ENCODE data around the gene RPL13. TPM values are rescaled to one million over a fixed set of nuclear protein-coding genes. Genes with fewer than 3 reads are reported as not detected.

The RPL13 gene
- total RNA-seq, 6 experiments from 2014 or later, result 684 to 2,810 (median 731) TPM

DNA sequence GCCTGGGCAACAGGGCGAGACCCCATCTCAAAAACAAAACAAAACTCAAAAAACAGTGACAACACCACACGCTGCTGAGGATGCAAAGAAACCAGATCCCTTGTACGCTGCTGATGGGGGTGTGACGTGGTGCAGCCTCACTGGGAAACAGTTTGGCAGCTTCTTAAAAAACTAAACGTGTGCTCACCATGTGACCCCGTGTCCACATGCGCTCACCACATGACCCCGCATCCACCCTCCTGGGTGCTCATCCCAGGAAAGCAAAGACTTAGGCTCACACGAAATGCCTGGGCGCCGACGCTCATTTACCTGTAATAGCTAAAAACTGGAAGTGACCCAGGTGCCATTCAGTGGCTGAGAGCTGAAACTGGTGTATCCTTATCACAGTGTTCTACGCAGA lies 19.9 kb upstream of the RPL13 start:
- intact Hi-C loops (cut with DNase I), result no loop called here
- no peaks in the 10 kb centered on the region for H3K9me3 ChIP-seq
- no peak for TF ChIP-seq CTCF (IDR thresholded peaks at IDR 0.05)
- TF ChIP-seq POLR2A (IDR thresholded peaks at IDR 0.05), result no peak
- WGBS (ENCODE audit: insufficient coverage, low coverage, low lambda C conversion rate, missing lambda C conversion rate), result 91% methylated on average over 12 of the region's 13 CpGs
- peaks cover 0 to 14% (median 4%) of the 10 kb centered on the region in 4 donors for H3K4me1 ChIP-seq
- ATAC-seq (no peak), DNase-seq (no peak)
- H3K36me3 ChIP-seq, result peaks cover 0 to 14% (median 5%) of the 10 kb centered on the region in 4 donors
- no peak overlapping the region for H3K4me3 ChIP-seq
- H3K27me3 ChIP-seq, result no peaks in the 10 kb centered on the region
- H3K27ac ChIP-seq, result no peak overlapping the region

DNA sequence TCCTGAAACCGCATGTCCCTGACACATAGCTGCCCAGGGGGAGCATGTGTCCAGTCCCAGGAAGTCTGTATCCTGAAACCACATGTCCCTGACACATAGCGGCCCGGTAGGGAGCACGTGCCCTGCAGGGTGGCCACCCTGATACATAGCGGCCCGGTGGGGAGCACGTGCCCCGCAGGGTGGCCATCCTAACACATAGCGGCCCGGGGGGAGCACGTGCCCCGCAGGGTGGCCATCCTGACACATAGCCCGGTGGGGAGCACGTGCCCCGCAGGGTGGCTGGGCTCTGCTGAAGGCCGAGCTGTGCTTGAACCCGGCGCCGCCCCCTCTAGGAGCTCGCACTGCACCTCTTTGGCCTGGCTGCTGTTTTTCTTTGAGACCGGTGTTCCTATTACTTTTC lies 18.7 kb upstream of the RPL13 start:
- DNase-seq (no peak), ATAC-seq (no peak)
- no peaks in the 10 kb centered on the region for H3K27me3 ChIP-seq
- 100% methylated on average over 3 of the region's 21 CpGs for WGBS (ENCODE audit: insufficient coverage, low coverage, low lambda C conversion rate, missing lambda C conversion rate)
- no peak overlapping the region for H3K4me3 ChIP-seq
- H3K27ac ChIP-seq, result no peak overlapping the region
- H3K9me3 ChIP-seq, result no peaks in the 10 kb centered on the region
- peaks cover 0 to 15% (median 8%) of the 10 kb centered on the region in 4 donors for H3K36me3 ChIP-seq
- H3K4me1 ChIP-seq, result peaks cover 0 to 22% (median 7%) of the 10 kb centered on the region in 4 donors
- TF ChIP-seq POLR2A (IDR thresholded peaks at IDR 0.05) (no peak), CTCF (IDR thresholded peaks at IDR 0.05) (no peak)
- intact Hi-C loops (cut with DNase I), result no loop called here

- Histone ChIP-seq H3K27ac (no peak overlapping the region), H3K9me3 (no peaks in the 10 kb centered on the region), H3K4me1 (peaks cover 0 to 22% (median 7%) of the 10 kb centered on the region in 4 donors), H3K36me3 (peaks cover 0 to 25% (median 6%) of the 10 kb centered on the region in 4 donors), H3K27me3 (no peaks in the 10 kb centered on the region), H3K4me3 (no peak overlapping the region)
- 89% methylated on average over 7 of the region's 11 CpGs for WGBS (ENCODE audit: insufficient coverage, low coverage, low lambda C conversion rate, missing lambda C conversion rate)
- intact Hi-C loops (cut with DNase I), result no loop called here
- TF ChIP-seq CTCF (IDR thresholded peaks at IDR 0.05), result no peak
- TF ChIP-seq POLR2A (IDR thresholded peaks at IDR 0.05), result no peak
- ATAC-seq (no peak), DNase-seq (no peak)
Measured at GRCh38 chr16:89544113-89544512, 16.4 kb upstream of the RPL13 start.

DNA sequence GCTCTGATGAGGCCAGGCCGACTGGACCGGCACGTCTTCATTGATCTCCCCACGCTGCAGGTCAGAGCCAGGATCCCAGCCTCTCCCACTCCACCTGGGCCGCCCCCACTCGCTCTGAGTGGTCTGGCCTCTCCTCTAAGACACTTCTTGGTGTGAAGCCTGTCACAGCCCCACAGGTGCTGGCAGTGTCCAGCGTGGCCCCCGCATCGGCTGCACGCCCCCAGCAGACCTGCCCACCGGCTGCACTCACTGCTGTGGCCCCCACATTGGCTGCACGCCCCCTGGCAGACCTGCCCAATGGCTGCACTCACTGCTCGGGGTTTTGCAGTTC lies 15.8 kb upstream of the RPL13 start:
- peaks cover 0 to 30% (median 6%) of the 10 kb centered on the region in 4 donors for H3K36me3 ChIP-seq
- intact Hi-C loops (cut with DNase I), result no loop called here
- no peak for ATAC-seq

More for the DNA sequence above, 15.8 kb upstream of the RPL13 start:
- H3K4me1 ChIP-seq, result peaks cover 0 to 22% (median 7%) of the 10 kb centered on the region in 4 donors
- H3K27ac ChIP-seq, result no peak overlapping the region
- no peak overlapping the region for H3K4me3 ChIP-seq
- no peaks in the 10 kb centered on the region for H3K27me3 ChIP-seq
- no peak for DNase-seq
- H3K9me3 ChIP-seq, result no peaks in the 10 kb centered on the region
- TF ChIP-seq CTCF (IDR thresholded peaks at IDR 0.05) (no peak), POLR2A (IDR thresholded peaks at IDR 0.05) (no peak)
- 60% methylated on average over 1 of the region's 13 CpGs for WGBS (ENCODE audit: insufficient coverage, low coverage, low lambda C conversion rate, missing lambda C conversion rate)

All from right lobe of liver (tissue), 6 donors.